Activated CD4-positive, alpha-beta T cell treated with anti-CD3 and anti-CD28 coated beads, Interleukin-2, amount 10 ng/mL, durations not matched to agents 7 days and 5 days (primary cell): Measurements from ENCODE around the gene CTNND1. TPM values are rescaled to one million over a fixed set of nuclear protein-coding genes. Genes with fewer than 3 reads are reported as not detected.
"Not testable (repeated sequence)": the region's sequence is repeated elsewhere in the genome, so short reads cannot be mapped to it uniquely, and the experiment has no call there.

Source experiments
- CTCF ChIA-PET: fragments of 350-600 bp; sonication (Branson Sonifier 250); formaldehyde crosslinking; loops from one replicate; lab custom pipeline; 2021; ENCODE audit warnings: antibody characterized with exemption; lab: Charles Lee
- POLR2A ChIA-PET: fragments of 350-600 bp; sonication (Branson Sonifier 250); formaldehyde crosslinking; loops from one replicate; lab custom pipeline; 2021; ENCODE audit warnings: antibody characterized with exemption; lab: Charles Lee
- DNase-seq: peaks from one replicate; pipeline ENCODE4 v3.0.0-alpha.2; 2020
- H3K27ac Mint-ChIP-seq: one replicate; pipeline ENCODE4 v1.8.0; 2021; ENCODE audit warnings: mild to moderate bottlenecking, moderate library complexity, mixed read lengths
- H3K27me3 Mint-ChIP-seq: one replicate; pipeline ENCODE4 v1.8.0; 2021; ENCODE audit warnings: mixed read lengths
- H3K36me3 Mint-ChIP-seq: one replicate; pipeline ENCODE4 v1.8.0; 2021; ENCODE audit warnings: low read depth, mixed read lengths
- H3K4me1 Mint-ChIP-seq: one replicate; pipeline ENCODE4 v1.8.0; 2021; ENCODE audit warnings: mixed read lengths
- H3K4me3 Mint-ChIP-seq: one replicate; pipeline ENCODE4 v1.8.0; 2021; ENCODE audit warnings: mild to moderate bottlenecking, moderate library complexity, mixed read lengths
- H3K9me3 Mint-ChIP-seq: one replicate; pipeline ENCODE4 v1.8.0; 2021; ENCODE audit warnings: mixed read lengths
- total RNA-seq, 2 experiments: library from RNA; stranded (reverse); gene quantifications; one replicate each; pipeline ENCODE4 v1.2.3, GENCODE V29; 2021

The CTNND1 gene
- total RNA-seq, 2 experiments from 2014 or later, result 5.1 TPM

DNA sequence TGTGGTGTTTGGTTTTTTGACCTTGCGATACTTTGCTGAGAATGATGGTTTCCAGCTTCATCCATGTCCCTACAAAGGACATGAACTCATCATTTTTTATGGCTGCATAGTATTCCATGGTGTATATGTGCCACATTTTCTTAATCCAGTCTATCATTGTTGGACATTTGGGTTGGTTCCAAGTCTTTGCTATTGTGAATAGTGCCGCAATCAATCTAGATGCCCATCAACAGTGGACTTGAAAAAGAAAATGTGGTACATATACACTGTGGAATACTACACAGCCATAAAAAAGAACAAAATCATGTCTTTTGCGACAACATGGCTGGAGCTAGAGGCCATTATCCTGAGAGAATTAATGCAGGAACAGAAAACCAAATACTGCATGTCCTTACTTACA is 77.0 kb downstream of the CTNND1 start:
- CTCF ChIA-PET, H3K9me3 Mint-ChIP-seq, H3K4me1 Mint-ChIP-seq, DNase-seq, H3K4me3 Mint-ChIP-seq, POLR2A ChIA-PET, H3K36me3 Mint-ChIP-seq: not testable (repeated sequence)
- peak overlapping the region; percentile 28 for H3K27ac Mint-ChIP-seq
- H3K27me3 Mint-ChIP-seq, result peaks cover 19% of the 10 kb centered on the region

DNA sequence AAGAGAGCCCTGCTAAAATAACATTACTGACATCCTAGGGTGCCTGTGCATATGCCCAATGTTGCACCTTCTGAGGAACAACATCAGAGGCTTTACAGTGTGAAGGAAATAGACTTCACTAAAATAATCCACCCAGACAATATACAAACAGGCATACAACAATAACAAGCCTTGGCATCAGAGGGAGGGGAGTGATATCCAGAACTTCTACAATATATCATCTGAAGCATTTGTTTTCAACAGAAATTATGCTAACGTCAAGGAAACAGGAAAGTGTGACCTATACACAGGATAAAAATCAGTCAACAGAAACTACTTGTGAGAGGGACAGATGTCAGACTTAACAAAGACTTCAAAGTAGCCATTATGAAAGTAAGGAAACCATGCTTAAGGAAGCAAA is 81.3 kb downstream of the CTNND1 start:
- Mint-ChIP-seq H3K27ac (no peak overlapping the region), H3K9me3 (peaks cover 3% of the 10 kb centered on the region), H3K4me3 (no peak overlapping the region), H3K36me3 (no peaks in the 10 kb centered on the region), H3K4me1 (no peaks in the 10 kb centered on the region), H3K27me3 (no peaks in the 10 kb centered on the region)
- ChIA-PET POLR2A (no interaction called here), CTCF (no interaction called here)
- DNase-seq, result no peak

DNA sequence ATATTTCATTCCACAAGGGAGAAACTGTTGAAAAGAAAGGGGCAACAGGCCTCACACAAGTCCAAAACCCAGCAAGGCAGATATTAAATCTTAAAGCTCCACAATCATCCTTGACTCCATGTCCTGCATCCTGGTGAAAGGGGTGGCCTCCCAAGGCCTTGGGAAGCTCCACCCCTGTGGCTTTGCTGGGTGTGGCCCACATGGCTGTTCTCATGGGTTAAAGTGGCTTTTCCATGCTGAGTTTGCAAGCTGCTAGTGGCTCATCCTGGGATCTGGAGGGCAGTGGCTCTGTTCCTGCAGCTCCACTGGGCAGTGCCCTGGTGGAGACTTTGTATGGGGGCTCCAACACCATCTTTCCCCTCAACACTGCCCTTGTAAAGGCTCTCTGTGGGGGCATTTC is 106.4 kb downstream of the CTNND1 start:
- H3K27me3 Mint-ChIP-seq, result peaks cover 4% of the 10 kb centered on the region
- H3K27ac Mint-ChIP-seq, result no peak overlapping the region
- ChIA-PET POLR2A (no interaction called here), CTCF (no interaction called here)
- no peaks in the 10 kb centered on the region for H3K36me3 Mint-ChIP-seq
- H3K4me3 Mint-ChIP-seq, result no peak overlapping the region
- DNase-seq, result no peak
- H3K9me3 Mint-ChIP-seq, result no peaks in the 10 kb centered on the region
- H3K4me1 Mint-ChIP-seq, result peaks cover 2% of the 10 kb centered on the region

DNA sequence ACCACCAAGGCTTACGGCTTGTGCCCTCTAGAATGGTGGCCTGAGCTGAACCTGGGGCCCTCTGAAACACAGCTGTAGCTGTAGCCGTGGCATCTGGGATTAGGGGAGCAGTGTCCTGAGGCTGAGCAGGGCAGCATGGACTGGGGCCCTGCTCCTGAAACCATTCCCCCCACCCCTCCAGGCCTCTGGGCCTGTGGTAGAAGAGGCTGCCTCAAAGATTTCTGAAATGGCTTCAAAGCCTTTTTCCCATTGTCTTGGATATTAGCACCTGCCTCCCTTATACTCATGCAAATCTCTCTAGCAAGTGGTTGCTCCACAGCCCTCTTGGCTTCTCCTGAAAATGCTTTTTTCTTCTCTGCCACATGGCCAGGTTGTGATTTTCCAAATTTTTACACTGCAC is 106.9 kb downstream of the CTNND1 start:
- no peak for DNase-seq
- Mint-ChIP-seq H3K27me3 (peaks cover 4% of the 10 kb centered on the region), H3K36me3 (no peaks in the 10 kb centered on the region), H3K4me1 (peaks cover 6% of the 10 kb centered on the region), H3K4me3 (no peak overlapping the region), H3K27ac (no peak overlapping the region), H3K9me3 (no peaks in the 10 kb centered on the region)
- ChIA-PET CTCF (no interaction called here), POLR2A (no interaction called here)

Other genes starting within 250 kb of the CTNND1 start
- 10 to 100 TPM; 22.9 to 23.4 TPM for gene SLC43A1, start 246.1 kb upstream of the CTNND1 start, total RNA-seq
- gene TIMM10, start 231.0 kb upstream of the CTNND1 start, total RNA-seq, result 10 to 100 TPM; 87.3 to 97.7 TPM
- not detected for gene SMTNL1, start 224.2 kb upstream of the CTNND1 start, total RNA-seq
- gene UBE2L6, start 194.1 kb upstream of the CTNND1 start, total RNA-seq, result 100 to 1,000 TPM; 303 to 350 TPM
- under 1 TPM in 1 of 2 experiments, not detected in 1; 0.23 TPM for gene SERPING1, start 164.1 kb upstream of the CTNND1 start, total RNA-seq
- gene YPEL4, start 111.9 kb upstream of the CTNND1 start, total RNA-seq, result under 1 TPM; 0.17 to 0.19 TPM
- gene CLP1, start 104.0 kb upstream of the CTNND1 start, total RNA-seq, result 10 to 100 TPM; 17.1 to 21.2 TPM
- gene ZDHHC5, start 93.7 kb upstream of the CTNND1 start, total RNA-seq, result 10 to 100 TPM; 62.9 to 65.5 TPM
- 10 to 100 TPM; 11.8 to 12.2 TPM for gene MED19, start 49.6 kb upstream of the CTNND1 start, total RNA-seq
- 10 to 100 TPM; 62.9 to 74.2 TPM for gene TMX2, start 49.2 kb upstream of the CTNND1 start, total RNA-seq
- 100 to 1,000 TPM; 129 to 181 TPM for gene SELENOH, start 20.3 kb upstream of the CTNND1 start, total RNA-seq
- not detected for gene BTBD18, start 10.0 kb upstream of the CTNND1 start, total RNA-seq